HEK293 (cell line): ENCODE results near the gene DLG2.

Experiments used
- CTCF ChIA-PET: fragments of 350-600 bp; formaldehyde crosslinking; extraction: SDS; loops from one replicate; lab custom pipeline; 2021; ENCODE audit warnings: antibody characterized with exemption; lab: Yijun Ruan, JAX
- POLR2A ChIA-PET: fragments of 300-600 bp; formaldehyde crosslinking; extraction: SDS; loops from one replicate; lab custom pipeline; 2020; ENCODE audit warnings: antibody characterized with exemption, inconsistent platforms; lab: Yijun Ruan, JAX
- H3K27ac ChIP-seq: fragments of 200-500 bp; sonication (Bioruptor generic); 2 replicates; pipeline ENCODE4 v1.5.1; 2014; ENCODE audit warnings: low read depth, low read length, control low read depth, inconsistent platforms; ENCODE audit errors: extremely low read depth
- H3K36me3 ChIP-seq, 2 experiments: fragments of 200-500 bp in 1 of 2; sonication (Bioruptor generic) in 1 of 2; 1 replicate in 1 of 2; 2 replicates in 1 of 2; pipeline ENCODE4 v1.5.1; 2014 to 2017; ENCODE audit warnings: inconsistent platforms in 2 of 2, low read length in 2 of 2; ENCODE audit not compliant: control insufficient read depth in 2 of 2, insufficient read depth in 1 of 2
- H3K4me1 ChIP-seq: fragments of 200-500 bp; sonication (Bioruptor generic); 2 replicates; pipeline ENCODE4 v1.5.1; 2014; ENCODE audit warnings: mild to moderate bottlenecking, low read length, inconsistent platforms; ENCODE audit not compliant: control insufficient read depth, insufficient read depth
- H3K4me3 ChIP-seq: 2 replicates; pipeline ENCODE4 v1.5.1; 2011; ENCODE audit warnings: low read depth, mild to moderate bottlenecking, control low read depth, low read length, moderate library complexity
- H3K9me3 ChIP-seq: fragments of 200-500 bp; sonication (Bioruptor generic); 2 replicates; pipeline ENCODE4 v1.5.1; 2014; ENCODE audit warnings: low read depth, low read length, inconsistent platforms; ENCODE audit not compliant: control insufficient read depth, insufficient read depth
- AEBP2 ChIP-seq: fragments of 450-650 bp; formaldehyde crosslinking; IDR thresholded peaks from 2 replicates; pipeline ENCODE4 v1.5.1; 2016; ENCODE audit warnings: missing biosample characterization, missing genetic modification characterization, borderline replicate concordance
- GLI4 ChIP-seq: fragments of 450-650 bp; formaldehyde crosslinking; IDR thresholded peaks from 2 replicates; pipeline ENCODE4 v1.5.1; 2016; ENCODE audit warnings: missing biosample characterization, missing genetic modification characterization
- KLF8 ChIP-seq: fragments of 450-650 bp; formaldehyde crosslinking; IDR thresholded peaks from 2 replicates; pipeline ENCODE4 v1.5.1; 2016; ENCODE audit warnings: missing biosample characterization, missing genetic modification characterization
- ZBTB20 ChIP-seq: fragments of 450-650 bp; formaldehyde crosslinking; IDR thresholded peaks from 2 replicates; pipeline ENCODE4 v1.5.1; 2016; ENCODE audit warnings: missing biosample characterization, missing genetic modification characterization
- ZBTB44 ChIP-seq: fragments of 450-650 bp; IDR thresholded peaks from 2 replicates; pipeline ENCODE4 v1.5.1; 2018; ENCODE audit warnings: missing biosample characterization, mild to moderate bottlenecking, missing genetic modification characterization
- ZBTB7A ChIP-seq: fragments of 450-650 bp; formaldehyde crosslinking; IDR thresholded peaks from 2 replicates; pipeline ENCODE4 v1.5.1; 2016; ENCODE audit warnings: low read depth, missing biosample characterization, missing genetic modification characterization
- ZFP41 ChIP-seq: fragments of 450-650 bp; formaldehyde crosslinking; IDR thresholded peaks from 2 replicates; pipeline ENCODE4 v1.5.1; 2016; ENCODE audit warnings: missing biosample characterization, missing genetic modification characterization, borderline replicate concordance
- ZNF24 ChIP-seq: fragments of 450-650 bp; formaldehyde crosslinking; IDR thresholded peaks from 2 replicates; pipeline ENCODE4 v1.5.1; 2016; ENCODE audit warnings: missing biosample characterization, missing genetic modification characterization
- ZNF274 ChIP-seq, 2 experiments: fragments of 200-500 bp in 1 of 2; fragments of 450-650 bp in 1 of 2; sonication (Bioruptor generic) in 1 of 2; formaldehyde crosslinking in 1 of 2; IDR thresholded peaks; 2 replicates each; pipeline versions ENCODE4 v1.5.1 to v1.6.1; 2014 to 2016; ENCODE audit warnings: borderline replicate concordance in 1 of 2, inconsistent platforms in 1 of 2, low read length in 1 of 2, missing biosample characterization in 1 of 2, missing genetic modification characterization in 1 of 2
- ZNF335 ChIP-seq: fragments of 450-650 bp; formaldehyde crosslinking; conservative IDR thresholded peaks from 2 replicates; pipeline ENCODE4 v1.5.1; 2016; ENCODE audit warnings: missing biosample characterization, missing genetic modification characterization
- ZNF366 ChIP-seq: fragments of 450-650 bp; formaldehyde crosslinking; conservative IDR thresholded peaks from 2 replicates; pipeline ENCODE4 v1.5.1; 2016; ENCODE audit warnings: missing biosample characterization, missing genetic modification characterization
- ZNF398 ChIP-seq: fragments of 450-650 bp; formaldehyde crosslinking; IDR thresholded peaks from 2 replicates; pipeline ENCODE4 v1.5.1; 2017; ENCODE audit warnings: missing biosample characterization, missing genetic modification characterization
- ZNF404 ChIP-seq: fragments of 450-650 bp; formaldehyde crosslinking; IDR thresholded peaks from 2 replicates; pipeline ENCODE4 v1.5.1; 2017; ENCODE audit warnings: missing biosample characterization, missing genetic modification characterization
- ZNF558 ChIP-seq: fragments of 450-650 bp; formaldehyde crosslinking; IDR thresholded peaks from 2 replicates; pipeline ENCODE4 v1.5.1; 2016; ENCODE audit warnings: missing biosample characterization, missing genetic modification characterization
- ZNF626 ChIP-seq: fragments of 450-650 bp; sonication (Bioruptor Pico); formaldehyde crosslinking; IDR thresholded peaks from 2 replicates; pipeline ENCODE4 v1.5.1; 2018; ENCODE audit warnings: missing biosample characterization, missing genetic modification characterization, inconsistent platforms
- ZNF660 ChIP-seq: fragments of 450-650 bp; IDR thresholded peaks from 2 replicates; pipeline ENCODE4 v1.5.1; 2018; ENCODE audit warnings: missing biosample characterization, mild to moderate bottlenecking, missing genetic modification characterization
- ZNF677 ChIP-seq: fragments of 450-650 bp; IDR thresholded peaks from 2 replicates; pipeline ENCODE4 v1.5.0; 2018; ENCODE audit warnings: missing biosample characterization, mild to moderate bottlenecking, missing genetic modification characterization, moderate library complexity
- ZNF777 ChIP-seq: fragments of 450-650 bp; formaldehyde crosslinking; IDR thresholded peaks from 2 replicates; pipeline ENCODE4 v1.5.1; 2017; ENCODE audit warnings: missing biosample characterization, missing genetic modification characterization, borderline replicate concordance
- ZNF830 ChIP-seq: fragments of 450-650 bp; IDR thresholded peaks from 2 replicates; pipeline ENCODE4 v1.5.0; 2018; ENCODE audit warnings: missing biosample characterization, missing genetic modification characterization, low read depth, mild to moderate bottlenecking, moderate library complexity

The DLG2 gene

GRCh38 chr11:84140386-84141169 is 1486.6 kb downstream of the DLG2 start:
- no peaks in the 10 kb centered on the region for H3K4me1 ChIP-seq
- no peak overlapping the region for H3K4me3 ChIP-seq
- H3K27ac ChIP-seq, result no peak overlapping the region
- ChIA-PET POLR2A (no interaction called here), CTCF (no interaction called here)
- no peaks in the 10 kb centered on the region for H3K36me3 ChIP-seq
- no peaks in the 10 kb centered on the region for H3K9me3 ChIP-seq
- TF ChIP-seq ZNF274 (IDR thresholded peaks at IDR 0.05; ENCODE audit: low read length), result no peak
- no peak for TF ChIP-seq ZNF274 (tag by site-specific recombination; IDR thresholded peaks at IDR 0.05; ENCODE audit: borderline replicate concordance)
- no peak for TF ChIP-seq ZNF626 (tag by site-specific recombination)
- TF ChIP-seq ZNF777, result no peak
- no peak for TF ChIP-seq ZFP41 (tag by site-specific recombination)
- TF ChIP-seq ZBTB7A, result no peak
- no peak for TF ChIP-seq ZBTB44 (tag by site-specific recombination)
- TF ChIP-seq ZNF24 (tag by site-specific recombination), result no peak
- TF ChIP-seq ZNF558 (tag by site-specific recombination), result no peak
- no peak for TF ChIP-seq ZNF677 (tag by site-specific recombination)
- TF ChIP-seq ZNF335 (tag by site-specific recombination), result no peak
- no peak for TF ChIP-seq ZNF398 (tag by site-specific recombination)
- no peak for TF ChIP-seq ZNF830 (tag by site-specific recombination)
- TF ChIP-seq KLF8 (tag by site-specific recombination), result no peak
- no peak for TF ChIP-seq ZBTB20
- no peak for TF ChIP-seq AEBP2 (tag by site-specific recombination)
- TF ChIP-seq ZNF660, result no peak
- TF ChIP-seq GLI4 (tag by site-specific recombination), result no peak
- TF ChIP-seq ZNF366, result no peak

GRCh38 chr11:84137960-84138359 is 1489.2 kb downstream of the DLG2 start:
- CTCF ChIA-PET, result interaction anchor here (0.5 to 0.7 kb wide), 2 partner anchors 98 to 301 kb away, joined by 3 read pairs; no protein-coding TSS in a partner anchor

More at GRCh38 chr11:84137960-84138359, 1489.2 kb downstream of the DLG2 start:
- Histone ChIP-seq H3K36me3 (no peaks in the 10 kb centered on the region), H3K4me1 (no peaks in the 10 kb centered on the region), H3K9me3 (no peaks in the 10 kb centered on the region), H3K27ac (no peak overlapping the region)
- POLR2A ChIA-PET, result no interaction called here
- no peak for TF ChIP-seq ZNF404 (tag by site-specific recombination)
- TF ChIP-seq, all 188 proteins: peak for 0
- H3K4me3 ChIP-seq, result no peak overlapping the region
